Upper lobe of left lung (tissue), 4 donors: ENCODE data around the gene ARRB1.

Experiments used
- CTCF ChIP-seq, 6 experiments: fragments of 450-650 bp in 4 of 6; fragments of 200-600 bp in 2 of 6; sonication (generic) in 2 of 6; IDR thresholded peaks; one replicate each; pipeline ENCODE4 v1.5.1; 2016 to 2019; ENCODE audit warnings: antibody characterized with exemption in 6 of 6
- POLR2A ChIP-seq, 4 donors: fragments of 450-650 bp; IDR thresholded peaks; one replicate each; pipeline ENCODE4 v1.5.1; 2016 to 2017; ENCODE audit warnings: antibody characterized with exemption in 4 of 4, mild to moderate bottlenecking in 2 of 4
- POLR2AphosphoS5 ChIP-seq, 2 donors: sonication (generic); formaldehyde crosslinking; IDR thresholded peaks; one replicate each; pipeline ENCODE4 v1.5.1; 2017; ENCODE audit warnings: antibody characterized with exemption in 2 of 2

- TF ChIP-seq POLR2A (IDR thresholded peaks at IDR 0.05) (no peak), POLR2AphosphoS5 (IDR thresholded peaks at IDR 0.05) (no peak), CTCF (IDR thresholded peaks at IDR 0.05) (no peak)
These were observed 21.7 kb upstream of the ARRB1 start for GRCh38 chr11:75373201-75373600.
